HG03108 (cell line): ENCODE measurements around the gene RAVER2.
"Not testable (repeated sequence)": the region's sequence is repeated elsewhere in the genome, so short reads cannot be mapped to it uniquely, and the experiment has no call there.

ENCODE experiments used
- ATAC-seq: cut with Tn5 transposase; IDR thresholded peaks from one replicate; pipeline ENCODE4 v1.9.1; 2021; ENCODE audit warnings: moderate library complexity; ENCODE audit not compliant: unreplicated experiment

The RAVER2 gene

GRCh38 chr1:64810001-64810400 is 65.1 kb downstream of the RAVER2 start:
- no peak for ATAC-seq

- no peak for ATAC-seq
These were observed 66.3 kb downstream of the RAVER2 start for GRCh38 chr1:64811131-64811530.

- ATAC-seq: no peak
These were observed 69.6 kb downstream of the RAVER2 start for GRCh38 chr1:64814427-64814826.

- not testable (repeated sequence) for ATAC-seq
These were observed 72.5 kb downstream of the RAVER2 start for GRCh38 chr1:64817364-64817763.

GRCh38 chr1:64820572-64820971 is 75.7 kb downstream of the RAVER2 start:
- ATAC-seq: not testable (repeated sequence)

- ATAC-seq: no peak
These were observed 77.7 kb downstream of the RAVER2 start for GRCh38 chr1:64822621-64823020.

- no peak for ATAC-seq
These were observed 79.0 kb downstream of the RAVER2 start for GRCh38 chr1:64823691-64824476.

- no peak for ATAC-seq
These were observed 82.1 kb downstream of the RAVER2 start for GRCh38 chr1:64826991-64827390.

GRCh38 chr1:64828829-64829228 is 84.0 kb downstream of the RAVER2 start:
- ATAC-seq: no peak

GRCh38 chr1:64829411-64830029 is 84.6 kb downstream of the RAVER2 start:
- no peak for ATAC-seq

- ATAC-seq: no peak
These were observed 85.3 kb downstream of the RAVER2 start for GRCh38 chr1:64830030-64830651.

- no peak for ATAC-seq
These were observed 89.9 kb downstream of the RAVER2 start for GRCh38 chr1:64834734-64835133.

GRCh38 chr1:64836802-64837201 is 91.9 kb downstream of the RAVER2 start:
- no peak for ATAC-seq

- no peak for ATAC-seq
These were observed 93.6 kb downstream of the RAVER2 start for GRCh38 chr1:64838486-64838885.

GRCh38 chr1:64839261-64839660 is 94.4 kb downstream of the RAVER2 start:
- no peak for ATAC-seq

GRCh38 chr1:64839732-64840405 is 95.0 kb downstream of the RAVER2 start:
- ATAC-seq: no peak

- no peak for ATAC-seq
These were observed 96.6 kb downstream of the RAVER2 start for GRCh38 chr1:64841330-64842065.

- no peak for ATAC-seq
These were observed 97.3 kb downstream of the RAVER2 start for GRCh38 chr1:64842224-64842623.

- no peak for ATAC-seq
These were observed 98.8 kb downstream of the RAVER2 start for GRCh38 chr1:64843675-64844074.

- ATAC-seq: no peak
These were observed 99.3 kb downstream of the RAVER2 start for GRCh38 chr1:64844175-64844574.

- no peak for ATAC-seq
These were observed 99.7 kb downstream of the RAVER2 start for GRCh38 chr1:64844609-64845008.
